ENCODE measurements around the gene FAM83G.
"Not testable (repeated sequence)": the region's sequence is repeated elsewhere in the genome, so short reads cannot be mapped to it uniquely, and the experiment has no call there.

Gene FAM83G

DNA sequence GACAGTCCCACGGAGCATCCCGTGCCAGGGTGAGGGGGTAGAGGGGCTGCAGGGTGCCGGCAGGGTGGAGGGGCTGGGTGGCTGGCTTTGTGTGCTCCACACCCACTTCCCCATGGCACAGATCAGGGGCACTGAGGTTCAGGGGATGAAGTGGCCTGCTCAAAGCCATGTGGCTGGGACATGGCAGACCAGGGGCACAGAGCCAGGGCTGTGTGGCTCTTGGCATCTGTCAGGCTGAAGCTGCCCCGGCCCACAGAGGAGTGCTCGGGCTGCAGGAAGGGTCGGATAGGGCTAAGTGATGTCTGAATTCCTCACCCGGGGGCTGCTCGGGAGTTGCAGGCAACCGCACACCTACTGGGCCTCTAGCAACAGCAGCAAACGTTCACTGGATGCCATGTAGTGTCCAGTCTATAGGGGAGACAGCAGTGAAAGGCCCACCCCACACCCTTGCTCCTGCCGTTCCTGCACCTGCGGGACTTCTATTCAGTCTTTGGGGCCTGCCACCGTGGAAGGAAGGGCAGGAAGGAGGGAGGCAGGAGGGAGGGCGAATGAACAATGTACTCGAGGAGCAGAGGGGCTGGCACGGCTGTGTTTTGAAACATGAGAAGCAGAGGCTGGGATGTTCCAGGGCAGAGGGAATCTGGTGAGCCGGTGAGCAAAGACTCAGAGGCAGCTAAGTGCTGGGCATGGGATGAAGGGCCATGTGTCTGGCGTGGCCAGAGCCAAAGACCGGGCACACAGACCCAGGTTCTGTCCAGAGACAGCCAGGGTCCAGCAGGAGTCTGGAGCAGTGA lies 37.5 kb downstream of the FAM83G start:
- peak; percentile 80 for DNase-seq

- no peak for DNase-seq
These were observed 38.9 kb downstream of the FAM83G start for GRCh38 chr17:18965530-18966236.

DNA sequence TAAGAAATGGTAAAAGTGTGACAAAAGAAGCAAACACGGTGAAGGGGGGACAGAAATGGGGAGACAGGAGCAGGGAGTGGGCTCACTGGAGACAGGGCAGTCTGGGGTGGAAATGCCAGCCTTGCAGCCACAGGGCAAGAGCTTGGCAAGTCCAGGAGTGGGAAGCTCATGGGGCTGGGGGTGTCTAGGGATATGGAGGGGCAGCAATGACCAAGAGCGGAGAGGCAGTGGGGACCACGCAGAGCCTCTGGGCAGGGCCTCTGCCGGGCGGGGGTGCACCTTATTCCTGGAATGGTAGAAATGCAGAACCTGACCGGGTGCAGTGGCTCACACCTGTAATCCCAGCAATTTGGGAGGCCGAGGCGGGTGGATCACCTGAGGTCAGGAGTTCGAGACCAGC lies 40.0 kb downstream of the FAM83G start:
- DNase-seq: no peak

DNA sequence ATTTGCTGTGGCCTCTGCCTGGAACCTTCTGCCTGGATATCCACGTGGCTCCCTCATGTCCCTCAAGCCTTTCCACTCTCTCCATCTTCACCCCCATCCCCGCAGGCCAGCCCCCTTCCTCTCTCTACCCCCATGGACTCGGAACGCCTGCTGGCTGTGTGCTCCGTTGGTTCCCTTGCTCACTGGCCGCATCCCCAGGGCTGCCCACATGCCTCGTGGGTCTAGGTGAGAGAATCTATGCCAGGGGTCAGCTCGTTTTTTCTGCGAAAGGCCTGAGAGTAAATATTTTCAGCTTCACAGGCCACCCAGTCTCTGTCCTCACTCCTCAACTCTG lies 40.6 kb downstream of the FAM83G start:
- DNase-seq: no peak

- no peak for DNase-seq
These were observed 41.2 kb downstream of the FAM83G start for GRCh38 chr17:18963126-18964017.

DNA sequence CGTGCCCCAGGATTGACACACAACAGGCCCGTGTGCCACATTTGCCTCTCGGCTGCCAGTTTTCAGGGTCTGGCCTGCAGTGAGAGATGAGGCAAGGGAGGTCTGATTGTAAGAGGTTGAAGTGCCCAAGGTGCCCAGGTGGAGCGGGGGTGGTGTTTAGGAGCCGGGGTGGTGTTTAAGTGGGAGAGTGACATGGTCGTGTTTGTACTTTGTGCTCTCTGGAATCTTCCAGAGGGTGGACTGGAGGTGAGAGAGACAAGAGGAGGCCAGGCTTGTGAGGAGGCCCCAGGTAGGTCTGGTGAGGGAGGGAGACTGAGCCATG lies 42.1 kb downstream of the FAM83G start:
- DNase-seq: no peak

- no peak for DNase-seq
These were observed 42.7 kb downstream of the FAM83G start for GRCh38 chr17:18961634-18962493.

- DNase-seq: no peak
These were observed 43.6 kb downstream of the FAM83G start for GRCh38 chr17:18960803-18961511.

DNA sequence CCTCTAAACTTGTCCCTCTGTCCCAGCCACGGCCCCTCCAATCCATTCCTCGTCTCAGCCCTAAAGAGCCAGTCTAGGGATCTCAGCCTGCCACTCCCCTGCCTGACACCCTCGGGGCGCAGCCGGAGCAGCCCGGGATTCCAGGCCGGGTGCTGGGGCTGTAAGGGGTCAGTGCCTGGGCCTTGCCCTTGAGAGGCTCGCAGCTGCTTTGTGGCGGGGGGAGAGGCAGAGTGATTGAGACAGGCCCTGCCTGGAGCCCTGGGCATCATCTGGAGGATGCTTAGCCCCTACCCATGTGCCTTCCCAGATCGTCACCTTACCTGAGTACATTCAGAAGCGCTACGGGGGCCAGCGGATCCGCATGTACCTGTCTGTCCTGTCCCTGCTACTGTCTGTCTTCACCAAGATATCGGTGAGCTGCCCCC lies 44.3 kb downstream of the FAM83G start:
- no peak for DNase-seq

- no peak for DNase-seq
These were observed 44.7 kb downstream of the FAM83G start for GRCh38 chr17:18959845-18960240.

DNA sequence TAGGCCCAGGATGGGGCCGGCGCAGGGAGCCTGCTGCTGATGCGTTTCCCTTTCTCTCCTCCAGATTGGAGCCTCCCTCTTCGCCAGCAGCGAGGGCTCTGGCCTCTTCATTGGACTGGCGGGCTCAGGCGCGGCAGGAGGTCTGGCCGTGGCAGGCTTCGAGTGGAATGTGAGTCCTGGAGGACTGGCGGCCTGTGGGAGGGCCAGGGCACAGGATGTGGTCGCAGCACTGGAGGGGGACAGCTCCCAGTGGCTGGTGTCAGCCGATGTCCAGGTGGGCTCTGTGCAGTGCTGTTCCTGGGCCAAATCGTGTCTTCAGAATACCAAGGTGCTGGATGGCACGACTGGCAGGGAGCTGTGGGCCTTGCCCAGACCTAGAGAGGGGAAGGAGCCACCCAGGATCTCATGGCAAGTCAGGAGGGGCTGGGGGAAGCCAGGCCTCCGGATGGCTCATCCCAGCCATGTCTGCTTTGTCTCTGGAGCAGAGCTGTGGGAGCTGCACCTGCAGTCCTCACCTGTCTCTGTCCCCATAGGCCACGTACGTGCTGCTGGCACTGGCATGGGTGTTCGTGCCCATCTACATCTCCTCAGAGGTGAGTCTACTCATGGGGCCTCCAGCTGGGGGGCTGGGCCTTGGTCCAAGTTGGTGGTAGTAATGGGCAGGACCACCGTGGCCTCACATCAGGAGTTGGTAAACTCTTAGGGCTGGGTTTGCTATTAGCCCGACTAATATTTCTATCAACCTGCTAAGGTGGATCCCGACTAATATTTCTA lies 45.3 kb downstream of the FAM83G start:
- DNase-seq: no peak

- DNase-seq: no peak
These were observed 46.0 kb downstream of the FAM83G start for GRCh38 chr17:18958611-18959010.

DNA sequence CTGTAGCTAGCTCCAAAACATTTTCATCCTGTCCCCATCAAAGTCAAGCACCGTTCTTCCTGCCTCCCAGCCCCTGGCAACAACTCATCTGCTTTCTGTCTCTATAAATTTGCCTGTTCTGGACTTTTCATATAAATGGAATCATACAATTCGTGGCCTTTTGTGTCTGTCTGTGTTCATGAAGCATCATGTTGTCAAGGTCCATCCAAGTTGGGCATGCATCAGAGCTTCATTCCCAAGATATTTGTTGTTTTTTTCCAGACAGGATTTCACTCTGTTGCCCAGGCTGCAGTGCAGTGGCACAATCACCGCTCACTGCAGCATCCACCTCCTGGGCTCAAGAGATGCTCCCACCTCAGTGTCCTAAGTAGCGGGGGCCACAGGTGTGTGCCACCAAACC lies 46.7 kb downstream of the FAM83G start:
- DNase-seq: no peak

DNA sequence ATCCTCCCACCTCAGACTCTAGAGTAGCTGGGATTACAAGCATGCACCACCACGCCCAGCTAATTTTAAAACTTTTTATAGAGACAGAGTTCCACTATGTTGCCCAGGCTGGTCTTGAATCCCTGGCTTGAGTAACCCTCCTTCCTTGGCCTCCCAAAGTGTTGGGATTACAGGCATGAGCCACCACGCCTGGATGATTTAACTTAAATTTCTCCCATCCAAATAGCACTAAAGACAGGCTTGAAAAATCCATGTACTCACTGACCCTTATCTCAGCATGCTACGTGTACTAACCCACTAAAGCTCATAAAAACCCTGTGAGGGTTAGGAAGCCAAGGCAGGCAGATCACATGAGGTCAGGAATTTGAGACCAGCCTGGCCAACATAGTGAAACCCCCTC lies 48.0 kb downstream of the FAM83G start:
- no peak for DNase-seq

GRCh38 chr17:18956021-18956420 lies 48.5 kb downstream of the FAM83G start:
- not testable (repeated sequence) for DNase-seq

DNA sequence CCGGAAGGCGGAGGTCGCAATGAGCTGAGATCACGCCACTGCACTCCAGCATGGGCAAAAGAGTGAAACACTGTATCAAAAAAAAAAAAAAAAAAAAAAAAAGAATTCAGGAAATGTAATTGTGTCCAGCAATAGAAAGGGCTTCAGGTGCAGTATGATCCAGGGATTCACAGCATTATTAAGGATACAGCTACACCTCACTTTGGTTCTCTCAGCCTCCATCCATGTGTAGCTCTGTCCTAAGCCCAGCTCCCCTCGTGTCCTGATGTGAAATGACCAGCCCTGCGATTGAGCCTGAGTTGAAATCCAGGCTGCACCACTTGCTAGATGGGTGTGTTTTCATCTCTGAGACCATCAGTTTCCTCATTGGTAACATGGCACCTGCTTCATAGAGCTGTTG lies 49.6 kb downstream of the FAM83G start:
- no peak for DNase-seq

DNA sequence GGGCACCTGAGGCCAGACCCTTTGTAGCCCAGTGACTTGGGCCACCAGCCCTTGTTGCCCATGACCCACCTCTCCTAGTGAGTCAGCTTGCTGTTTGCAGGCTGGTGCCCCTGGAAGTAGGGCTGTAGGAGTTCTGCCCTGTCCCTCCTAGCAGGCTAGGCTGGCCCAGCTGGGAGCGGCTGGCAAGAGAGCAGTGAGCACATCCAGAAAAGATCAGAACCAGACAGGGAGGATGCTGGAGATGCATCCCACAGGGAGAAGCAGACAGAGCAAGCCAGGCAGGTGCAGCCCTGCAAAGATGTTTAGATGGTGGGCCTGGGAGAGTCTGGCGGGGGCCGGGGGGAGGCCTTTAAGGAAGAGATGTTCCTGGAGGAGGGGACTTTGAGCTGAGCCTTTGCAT lies 50.2 kb downstream of the FAM83G start:
- DNase-seq: no peak

DNA sequence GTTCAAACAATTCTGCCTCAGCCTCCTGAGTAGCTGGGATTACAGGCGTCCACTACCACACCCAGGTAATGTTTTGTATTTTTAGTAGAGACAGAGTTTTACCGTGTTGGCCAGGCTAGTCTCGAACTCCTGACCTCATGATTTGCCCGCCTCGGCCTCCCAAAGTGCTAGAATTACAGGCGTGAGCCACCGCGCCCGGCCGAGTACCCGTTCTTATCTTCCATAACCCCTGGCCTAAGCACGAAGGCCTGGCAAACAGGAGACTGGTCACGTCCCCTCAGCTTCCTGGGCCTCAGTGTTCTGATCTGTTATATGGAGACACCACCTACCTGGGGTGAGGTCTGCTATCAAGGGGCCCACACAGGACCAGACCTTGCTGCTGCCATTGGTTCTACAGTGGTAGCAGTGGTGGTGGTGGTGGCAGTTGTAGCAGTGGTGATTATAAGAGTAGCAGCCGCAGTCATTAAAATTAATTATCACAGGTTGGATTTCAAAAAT lies 51.3 kb downstream of the FAM83G start:
- no peak for DNase-seq

DNA sequence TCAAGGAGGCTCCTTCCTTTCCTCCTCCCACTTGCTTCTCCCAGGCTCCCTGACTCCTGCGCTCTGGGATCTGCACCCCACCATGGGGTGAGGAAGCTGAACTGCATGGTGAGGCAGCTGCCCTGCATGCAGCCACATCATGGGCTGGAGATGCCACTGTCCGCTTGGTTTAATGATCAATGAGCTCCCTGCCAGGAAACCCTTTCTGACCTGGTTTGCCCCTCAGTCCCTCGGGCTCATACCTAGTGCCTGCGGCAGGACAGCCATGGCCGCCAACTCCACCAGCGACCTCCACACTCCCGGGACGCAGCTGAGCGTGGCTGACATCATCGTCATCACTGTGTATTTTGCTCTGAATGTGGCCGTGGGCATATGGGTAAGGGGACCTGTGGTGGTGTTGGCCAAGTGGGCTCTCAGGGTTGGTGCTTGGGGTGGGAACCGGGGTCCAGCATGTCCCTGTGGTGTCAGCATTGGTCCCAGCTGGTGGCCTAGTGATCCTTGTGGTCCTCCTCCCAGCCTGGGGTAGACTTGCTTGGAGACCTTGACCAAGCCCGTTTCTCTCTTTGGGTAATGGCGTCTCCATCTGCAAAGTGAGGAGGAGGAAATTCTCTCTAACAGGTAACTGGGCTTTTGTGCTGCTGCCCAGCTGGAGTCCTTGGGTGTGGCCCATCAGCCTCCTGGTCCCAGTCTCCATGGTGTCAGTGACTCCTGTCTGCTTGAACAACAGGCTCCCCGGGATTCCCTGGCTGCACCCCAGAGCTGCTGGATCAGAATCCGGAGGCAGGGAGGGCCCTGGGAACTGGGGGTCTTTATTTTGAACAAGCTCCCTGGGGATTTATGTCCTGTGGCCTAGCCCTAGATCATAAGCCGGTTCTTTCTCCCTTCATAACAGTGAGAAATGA lies 52.4 kb downstream of the FAM83G start, which contains the start of gene SLC5A10:
Gene SLC5A10 (plus strand): TSS at position 225 of the 902 bp plus-strand sequence. CDS start 41 bp downstream, at position 266.
- no peak for DNase-seq

All from DMS 273 treated with DMSO at 0.1 percent for 48 hours (cell line).